Endothelial cell of umbilical vein (primary cell): Measurements from ENCODE around the gene USP12. TPM values are rescaled to one million over a fixed set of nuclear protein-coding genes. Genes with fewer than 3 reads are reported as not detected.

Experiments used
- BruUV-seq: library from RNA; stranded (reverse); fragments of 400-500 nt; replicated peaks from 2 replicates; lab custom pipeline; 2021; lab: Mats Ljungman, UMichigan
- CTCF ChIA-PET: fragments of 300-600, 350-600 bp; sonication (Branson Sonifier 250); formaldehyde crosslinking; loops from one replicate; lab custom pipeline; 2021; ENCODE audit warnings: antibody characterized with exemption, inconsistent platforms; lab: Charles Lee
- POLR2A ChIA-PET: fragments of 300-600, 350-600 bp; sonication (Branson Sonifier 250); formaldehyde crosslinking; loops from one replicate; lab custom pipeline; 2021; ENCODE audit warnings: antibody characterized with exemption, inconsistent platforms; lab: Charles Lee
- DNase-seq: peaks from one replicate; pipeline ENCODE4 v3.0.0-alpha.2; 2011; ENCODE audit warnings: low read depth, low spot score
- FAIRE-seq: peaks from 2 replicates; lab custom pipeline; 2011; peaks lifted over from hg19 to GRCh38; lab: Jason Lieb, UNC
- H2AFZ ChIP-seq: 2 replicates; pipeline ENCODE4 v1.6.0; 2012; ENCODE audit warnings: low read depth, low read length, control low read depth, inconsistent platforms
- H3K27ac ChIP-seq: 2 replicates; pipeline ENCODE4 v1.5.1; 2011; ENCODE audit warnings: low read depth, mild to moderate bottlenecking, control low read depth, low read length, moderate library complexity; ENCODE audit not compliant: insufficient read depth
- H3K27me3 ChIP-seq, 2 experiments: 2 replicates each; pipeline versions ENCODE4 v1.6.0 to v1.6.1; 2011; ENCODE audit warnings: low read length in 2 of 2, mixed read lengths in 1 of 2; ENCODE audit not compliant: control insufficient read depth in 2 of 2, insufficient read depth in 2 of 2
- H3K36me3 ChIP-seq, 2 experiments: 2 replicates in 1 of 2; 3 replicates in 1 of 2; pipeline ENCODE4 v1.5.1; 2011; ENCODE audit warnings: low read length in 2 of 2, mild to moderate bottlenecking in 1 of 2, moderate library complexity in 1 of 2; ENCODE audit not compliant: control insufficient read depth in 2 of 2, insufficient read depth in 2 of 2; ENCODE audit errors: extremely low read depth in 1 of 2
- H3K4me1 ChIP-seq: 3 replicates; pipeline ENCODE4 v1.5.1; 2011; ENCODE audit warnings: mild to moderate bottlenecking, low read length; ENCODE audit not compliant: control insufficient read depth, insufficient read depth; ENCODE audit errors: extremely low read depth
- H3K4me2 ChIP-seq: 2 replicates; pipeline ENCODE4 v1.6.1; 2011; ENCODE audit warnings: low read length, control low read depth, mixed read lengths; ENCODE audit not compliant: insufficient read depth
- H3K4me3 ChIP-seq, 3 experiments: fragments of 200-600 bp in 1 of 3; sonication (generic), shearing (Covaris generic) in 1 of 3; replicated peaks in 1 of 3; 2 replicates each; pipeline ENCODE4 v1.5.1; 2011 to 2016; ENCODE audit warnings: control low read depth in 3 of 3, low read length in 3 of 3, mild to moderate bottlenecking in 2 of 3, inconsistent platforms in 1 of 3, low read depth in 1 of 3, moderate library complexity in 1 of 3; ENCODE audit not compliant: insufficient read depth in 1 of 3
- H3K79me2 ChIP-seq: 2 replicates; pipeline ENCODE4 v1.6.0; 2012; ENCODE audit warnings: low read length, inconsistent platforms; ENCODE audit not compliant: control insufficient read depth, insufficient read depth
- H3K9ac ChIP-seq: replicated peaks from 2 replicates; pipeline ENCODE3; 2011; ENCODE audit warnings: low read length, control low read depth; ENCODE audit not compliant: insufficient read depth; ENCODE audit errors: extremely low read depth
- H3K9me1 ChIP-seq: replicated peaks from 3 replicates; pipeline ENCODE4 v1.6.0; 2011; ENCODE audit warnings: mild to moderate bottlenecking, low read length; ENCODE audit not compliant: control insufficient read depth, insufficient read depth; ENCODE audit errors: extremely low read depth
- H3K9me3 ChIP-seq: replicated peaks from 2 replicates; pipeline ENCODE4 v1.5.1; 2012; ENCODE audit warnings: low read length, inconsistent platforms; ENCODE audit not compliant: control insufficient read depth, insufficient read depth
- H4K20me1 ChIP-seq: replicated peaks from 2 replicates; pipeline ENCODE3; 2011; ENCODE audit warnings: mild to moderate bottlenecking, low read length; ENCODE audit not compliant: control insufficient read depth, insufficient read depth; ENCODE audit errors: extremely low read depth
- GATA2 ChIP-seq: IDR thresholded peaks from 2 replicates; pipeline ENCODE4 v1.7.0; 2011; ENCODE audit warnings: low read depth, mild to moderate bottlenecking, moderate library complexity, mixed read lengths, low read length; ENCODE audit not compliant: insufficient read length, insufficient read depth
- MAX ChIP-seq: IDR thresholded peaks from 2 replicates; pipeline ENCODE4 v1.6.1; 2011; ENCODE audit not compliant: insufficient read depth, insufficient read length
- MYC ChIP-seq: IDR thresholded peaks from one replicate; pipeline ENCODE4 v1.6.1; 2011; ENCODE audit warnings: mild to moderate bottlenecking, low read depth, low read length
- dilution Hi-C: fragments of 300-500 bp; cut with MboI; formaldehyde crosslinking; loops from one replicate; pipeline ENCODE4 v1.15.0; 2019; ENCODE audit warnings: low sequenced_read_pairs; ENCODE audit not compliant: extremely low pct_ligation_motif_present
- intact Hi-C: fragments of 100-400 bp; cut with micrococcal nuclease; formaldehyde crosslinking; loops from one replicate; pipeline ENCODE4 v1.10.0; 2022
- polyA plus RNA-seq, 4 experiments: library from polyadenylated mRNA; depleted of rRNA in 3 of 4; stranded (reverse) in 3 of 4; unstranded in 1 of 4; fragments of >200 nt; gene quantifications; 2 replicates each; pipeline versions ENCODE4 v1.2.1 to v1.2.3, GENCODE V29; 2011 to 2012; ENCODE audit warnings: missing spikeins in 1 of 4
- total RNA-seq: library from RNA; stranded (reverse); gene quantifications from 2 replicates; pipeline ENCODE4 v1.2.3, GENCODE V29; 2021
- TF ChIP-seq, protein P1 (sequence below), 2 donors: IDR thresholded peaks; 1 replicate in 1 of 2; 2 replicates in 1 of 2; pipeline ENCODE4 v1.5.1; 2011; ENCODE audit warnings: low read length in 2 of 2, mild to moderate bottlenecking in 2 of 2, moderate library complexity in 2 of 2, control low read depth in 1 of 2, inconsistent platforms in 1 of 2, low read depth in 1 of 2; ENCODE audit not compliant: insufficient read depth in 1 of 2; ENCODE audit errors: extremely low read depth in 1 of 2

USP12 gene
- total and polyA plus RNA-seq, 2 donors (not counting 3 experiments of a cell fraction or from before 2014, with no cell fraction given), result 6.2 to 33.4 TPM

- Histone ChIP-seq H3K27me3 (no peaks in the 10 kb centered on the region), H3K9ac (no peak overlapping the region), H4K20me1 (no peaks in the 10 kb centered on the region), H3K4me1 (no peaks in the 10 kb centered on the region), H2AFZ (no peak overlapping the region), H3K4me2 (no peak overlapping the region), H3K36me3 (peaks cover 0 to 6% of the 10 kb centered on the region in 2 experiments), H3K27ac (no peak overlapping the region), H3K9me1 (no peaks in the 10 kb centered on the region), H3K4me3 (no peak overlapping the region), H3K79me2 (peaks cover 4% of the 10 kb centered on the region), H3K9me3 (no peaks in the 10 kb centered on the region)
- BruUV-seq, result no TSS peak
- FAIRE-seq, result no peak
- ChIA-PET CTCF (no interaction called here), POLR2A (no interaction called here)
- intact Hi-C loops (no loop called here), dilution Hi-C loops (no loop called here)
- no peak for DNase-seq
- TF ChIP-seq MYC (no peak), MAX (no peak)
Measured at GRCh38 chr13:27080018-27080948, 91.3 kb downstream of the USP12 start.

DNA sequence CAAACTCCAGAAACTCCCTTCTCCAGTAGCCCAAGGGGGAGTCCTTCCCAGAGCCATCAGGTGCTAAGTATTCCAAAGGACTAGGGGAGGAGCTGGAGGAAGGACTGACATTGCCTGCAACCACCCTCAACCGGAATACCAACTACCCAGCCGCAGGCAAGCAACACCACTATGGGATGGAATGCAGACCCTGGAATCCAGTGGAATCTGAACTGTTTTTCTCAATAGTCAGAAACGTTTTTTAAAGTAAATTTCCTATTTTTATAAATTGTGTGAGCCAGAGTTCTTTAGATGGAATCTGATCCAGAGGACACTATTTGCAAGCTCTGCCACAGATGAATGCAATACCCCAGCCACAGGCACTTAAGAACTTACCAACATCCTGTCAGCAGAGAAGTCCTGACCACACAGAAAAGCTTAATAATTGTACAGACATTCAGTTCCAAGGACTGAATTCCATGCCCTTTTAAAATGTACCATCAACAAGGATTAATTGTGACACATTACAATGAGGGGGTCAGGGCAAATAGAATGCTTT is 92.1 kb downstream of the USP12 start:
- no peaks in the 10 kb centered on the region for H3K9me3 ChIP-seq
- peaks cover 0 to 6% of the 10 kb centered on the region in 2 experiments for H3K36me3 ChIP-seq
- FAIRE-seq, result no peak
- no peaks in the 10 kb centered on the region for H4K20me1 ChIP-seq
- no peaks in the 10 kb centered on the region for H3K9me1 ChIP-seq
- no peaks in the 10 kb centered on the region for H3K27me3 ChIP-seq
- no TSS peak for BruUV-seq
- H3K4me3 ChIP-seq, result no peak overlapping the region
- POLR2A ChIA-PET, result no interaction called here
- H3K79me2 ChIP-seq, result peaks cover 4% of the 10 kb centered on the region
- H3K4me2 ChIP-seq, result no peak overlapping the region
- no peak overlapping the region for H2AFZ ChIP-seq
- TF ChIP-seq, protein P1, sequence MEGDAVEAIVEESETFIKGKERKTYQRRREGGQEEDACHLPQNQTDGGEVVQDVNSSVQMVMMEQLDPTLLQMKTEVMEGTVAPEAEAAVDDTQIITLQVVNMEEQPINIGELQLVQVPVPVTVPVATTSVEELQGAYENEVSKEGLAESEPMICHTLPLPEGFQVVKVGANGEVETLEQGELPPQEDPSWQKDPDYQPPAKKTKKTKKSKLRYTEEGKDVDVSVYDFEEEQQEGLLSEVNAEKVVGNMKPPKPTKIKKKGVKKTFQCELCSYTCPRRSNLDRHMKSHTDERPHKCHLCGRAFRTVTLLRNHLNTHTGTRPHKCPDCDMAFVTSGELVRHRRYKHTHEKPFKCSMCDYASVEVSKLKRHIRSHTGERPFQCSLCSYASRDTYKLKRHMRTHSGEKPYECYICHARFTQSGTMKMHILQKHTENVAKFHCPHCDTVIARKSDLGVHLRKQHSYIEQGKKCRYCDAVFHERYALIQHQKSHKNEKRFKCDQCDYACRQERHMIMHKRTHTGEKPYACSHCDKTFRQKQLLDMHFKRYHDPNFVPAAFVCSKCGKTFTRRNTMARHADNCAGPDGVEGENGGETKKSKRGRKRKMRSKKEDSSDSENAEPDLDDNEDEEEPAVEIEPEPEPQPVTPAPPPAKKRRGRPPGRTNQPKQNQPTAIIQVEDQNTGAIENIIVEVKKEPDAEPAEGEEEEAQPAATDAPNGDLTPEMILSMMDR (IDR thresholded peaks at IDR 0.05; ENCODE audit: extremely low read depth in 1 of 2, insufficient read depth in 1 of 2, low read depth in 1 of 2, low read length in 2 of 2), result no peak
- no peak for TF ChIP-seq GATA2
- DNase-seq, result no peak
- dilution Hi-C loops (no loop called here), intact Hi-C loops (no loop called here)
- CTCF ChIA-PET, result no interaction called here
- no peak overlapping the region for H3K27ac ChIP-seq
- no peaks in the 10 kb centered on the region for H3K4me1 ChIP-seq
- no peak overlapping the region for H3K9ac ChIP-seq
